K562 (cell line): Measurements from ENCODE around the gene GORASP1. TPM values are rescaled to one million over a fixed set of nuclear protein-coding genes. Genes with fewer than 3 reads are reported as not detected.

Experiments used
- ARID2 ChIP-seq: fragments of 450-650 bp; IDR thresholded peaks from 2 replicates; pipeline ENCODE4 v1.6.1; 2017; ENCODE audit warnings: antibody characterized with exemption, mild to moderate bottlenecking
- BHLHE40 ChIP-seq: IDR thresholded peaks from 2 replicates; pipeline ENCODE4 v1.6.1; 2011; ENCODE audit warnings: low read length, improper control_type of control experiment
- CC2D1A ChIP-seq: fragments of 450-650 bp; IDR thresholded peaks from 2 replicates; pipeline ENCODE4 v1.6.1; 2017; ENCODE audit warnings: mild to moderate bottlenecking
- CCAR2 ChIP-seq: fragments of 200-400 bp; formaldehyde crosslinking; IDR thresholded peaks from 2 replicates; pipeline ENCODE4 v1.6.1; 2017; ENCODE audit warnings: mild to moderate bottlenecking, low read depth, low read length
- HDGF ChIP-seq: fragments of 450-650 bp; IDR thresholded peaks from 2 replicates; pipeline ENCODE4 v1.6.1; 2016
- HLTF ChIP-seq: fragments of 450-650 bp; IDR thresholded peaks from 2 replicates; pipeline ENCODE4 v1.6.1; 2016
- HMBOX1 ChIP-seq: sonication (generic); IDR thresholded peaks from 2 replicates; pipeline ENCODE4 v1.6.1; 2016
- LARP7 ChIP-seq: fragments of 450-650 bp; IDR thresholded peaks from 2 replicates; pipeline ENCODE4 v1.6.1; 2016
- MLLT1 ChIP-seq, 2 experiments: fragments of 450-650 bp; IDR thresholded peaks; 2 replicates each; pipeline ENCODE4 v1.6.1; 2016
- MYC ChIP-seq, 2 experiments: fragments of 250-450 bp in 1 of 2; sonication (Bioruptor Pico) in 1 of 2; IDR thresholded peaks; 2 replicates each; pipeline versions ENCODE4 v1.5.1 to v1.6.1; 2012 to 2021; ENCODE audit warnings: low read depth in 2 of 2, borderline replicate concordance in 1 of 2, improper control_type of control experiment in 1 of 2, low read length in 1 of 2, mild to moderate bottlenecking in 1 of 2, moderate library complexity in 1 of 2
- SOX6 ChIP-seq: fragments of 450-650 bp; IDR thresholded peaks from 2 replicates; pipeline ENCODE4 v1.6.1; 2014; ENCODE audit warnings: mild to moderate bottlenecking
- SPI1 ChIP-seq: IDR thresholded peaks from 2 replicates; pipeline ENCODE4 v1.6.1; 2011; ENCODE audit warnings: low read depth, low read length, control low read depth, borderline replicate concordance
- SRSF3 ChIP-seq: fragments of 200-400 bp; formaldehyde crosslinking; IDR thresholded peaks from 2 replicates; pipeline ENCODE4 v1.6.1; 2016; ENCODE audit warnings: mild to moderate bottlenecking, low read length, moderate library complexity; ENCODE audit not compliant: insufficient read depth
- TOE1 ChIP-seq, 2 experiments: fragments of 450-650 bp in 1 of 2; sonication (generic) in 1 of 2; formaldehyde crosslinking in 1 of 2; IDR thresholded peaks; 2 replicates each; pipeline versions ENCODE4 v1.7.1 to v1.8.0; 2016 to 2022; ENCODE audit warnings: borderline replicate concordance in 2 of 2, mild to moderate bottlenecking in 2 of 2, antibody characterized with exemption in 1 of 2, inconsistent platforms in 1 of 2, low read depth in 1 of 2, missing genetic modification reagents in 1 of 2, moderate library complexity in 1 of 2
- TRIM24 ChIP-seq, 2 experiments: fragments of 450-650 bp; IDR thresholded peaks; 2 replicates each; pipeline ENCODE4 v1.6.1; 2016
- USF1 ChIP-seq: sonication (generic); formaldehyde crosslinking; IDR thresholded peaks from 2 replicates; pipeline ENCODE4 v1.9.0; 2022; ENCODE audit warnings: mild to moderate bottlenecking, missing genetic modification reagents
- XRCC3 ChIP-seq: fragments of 450-650 bp; IDR thresholded peaks from 2 replicates; pipeline ENCODE4 v1.6.1; 2017; ENCODE audit warnings: mild to moderate bottlenecking, moderate library complexity
- ZNF507 ChIP-seq: conservative IDR thresholded peaks from 2 replicates; pipeline ENCODE4 v1.6.1; 2017; ENCODE audit warnings: missing genetic modification characterization, missing compliant biosample characterization
- polyA plus RNA-seq, 8 experiments: library from polyadenylated mRNA; depleted of rRNA in 4 of 8; stranded (reverse) in 5 of 8; unstranded in 3 of 8; fragments of >200 nt; fragmentation: Nextera tagmentation in 2 of 8; fragmentation: Illumina TruSeq in 1 of 8; extraction: Ambion mirVana in 2 of 8; extraction: Trizol in 1 of 8; gene quantifications; 2 replicates each; pipeline versions ENCODE4 v1.2.1 to v1.2.3, GENCODE V29; 2011 to 2014; ENCODE audit warnings: inconsistent platforms in 1 of 8, missing spikeins in 1 of 8
- total RNA-seq, 7 experiments: library from RNA; depleted of rRNA in 6 of 7; stranded (reverse); fragments of >200 nt in 6 of 7; fragmentation: Illumina TruSeq in 2 of 7; extraction: Trizol in 2 of 7; gene quantifications; 2 replicates each; pipeline versions ENCODE4 v1.2.1 to v1.2.3, GENCODE V29; 2011 to 2021; ENCODE audit warnings: low replicate concordance in 1 of 7
- TF ChIP-seq, protein P1 (sequence below): fragments of 450-650 bp; formaldehyde crosslinking; IDR thresholded peaks from 2 replicates; pipeline ENCODE4 v1.4.0; 2022; ENCODE audit warnings: missing genetic modification characterization
- TF ChIP-seq, protein P2 (sequence below): fragments of 150-350 bp; conservative IDR thresholded peaks from 2 replicates; pipeline ENCODE4 v1.6.1; 2014; ENCODE audit warnings: low read length

Gene GORASP1
- total and polyA plus RNA-seq, 9 of the 15 experiments (the other 6 are each of a cell fraction or from before 2014, with no cell fraction given) = 8.4 to 87.9 (median 67.6) TPM

- TF ChIP-seq ZNF507 (tag) (no peak), BHLHE40 (peak; percentile 97), SOX6 (0 out of 2 replicates have a peak, but pooled peaks have one; percentile 20), HDGF (peak; percentile 84), MLLT1 (IDR thresholded peaks at IDR 0.05) (peak in 1 of 2 experiments; percentile 29; a peak in 1 of 4 replicates), HLTF (peak; percentile 75; the same call in 1 of the 2 replicates), SRSF3 (no peak), TOE1 (IDR thresholded peaks at IDR 0.05; ENCODE audit: borderline replicate concordance) (peak; percentile 68), TOE1 (CRISPR knock-in tag; IDR thresholded peaks at IDR 0.05; ENCODE audit: borderline replicate concordance, low read depth) (no peak), USF1 (peak; percentile 35; the same call in 1 of the 2 replicates), MYC (IDR thresholded peaks at IDR 0.05; ENCODE audit: low read depth, low read length) (peak; percentile 39), MYC (CRISPR knock-in tag; IDR thresholded peaks at IDR 0.05; ENCODE audit: borderline replicate concordance, low read depth) (no peak), ARID2 (peak; percentile 97), CC2D1A (peak; percentile 89), SPI1 (0 out of 2 replicates have a peak, but pooled peaks have one; percentile 13), HMBOX1 (peak; percentile 58; the same call in 1 of the 2 replicates), CCAR2 (no peak), XRCC3 (no peak), TRIM24 (IDR thresholded peaks at IDR 0.05) (peak; percentile 48 to 64; a peak in 3 of 4 replicates), LARP7 (peak; percentile 85; the same call in 1 of the 2 replicates)
- TF ChIP-seq, protein P1, sequence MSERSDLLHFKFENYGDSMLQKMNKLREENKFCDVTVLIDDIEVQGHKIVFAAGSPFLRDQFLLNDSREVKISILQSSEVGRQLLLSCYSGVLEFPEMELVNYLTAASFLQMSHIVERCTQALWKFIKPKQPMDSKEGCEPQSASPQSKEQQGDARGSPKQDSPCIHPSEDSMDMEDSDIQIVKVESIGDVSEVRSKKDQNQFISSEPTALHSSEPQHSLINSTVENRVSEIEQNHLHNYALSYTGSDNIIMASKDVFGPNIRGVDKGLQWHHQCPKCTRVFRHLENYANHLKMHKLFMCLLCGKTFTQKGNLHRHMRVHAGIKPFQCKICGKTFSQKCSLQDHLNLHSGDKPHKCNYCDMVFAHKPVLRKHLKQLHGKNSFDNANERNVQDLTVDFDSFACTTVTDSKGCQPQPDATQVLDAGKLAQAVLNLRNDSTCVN = 0 out of 2 replicates have a peak, but pooled peaks have one; percentile 32
- TF ChIP-seq, protein P2, sequence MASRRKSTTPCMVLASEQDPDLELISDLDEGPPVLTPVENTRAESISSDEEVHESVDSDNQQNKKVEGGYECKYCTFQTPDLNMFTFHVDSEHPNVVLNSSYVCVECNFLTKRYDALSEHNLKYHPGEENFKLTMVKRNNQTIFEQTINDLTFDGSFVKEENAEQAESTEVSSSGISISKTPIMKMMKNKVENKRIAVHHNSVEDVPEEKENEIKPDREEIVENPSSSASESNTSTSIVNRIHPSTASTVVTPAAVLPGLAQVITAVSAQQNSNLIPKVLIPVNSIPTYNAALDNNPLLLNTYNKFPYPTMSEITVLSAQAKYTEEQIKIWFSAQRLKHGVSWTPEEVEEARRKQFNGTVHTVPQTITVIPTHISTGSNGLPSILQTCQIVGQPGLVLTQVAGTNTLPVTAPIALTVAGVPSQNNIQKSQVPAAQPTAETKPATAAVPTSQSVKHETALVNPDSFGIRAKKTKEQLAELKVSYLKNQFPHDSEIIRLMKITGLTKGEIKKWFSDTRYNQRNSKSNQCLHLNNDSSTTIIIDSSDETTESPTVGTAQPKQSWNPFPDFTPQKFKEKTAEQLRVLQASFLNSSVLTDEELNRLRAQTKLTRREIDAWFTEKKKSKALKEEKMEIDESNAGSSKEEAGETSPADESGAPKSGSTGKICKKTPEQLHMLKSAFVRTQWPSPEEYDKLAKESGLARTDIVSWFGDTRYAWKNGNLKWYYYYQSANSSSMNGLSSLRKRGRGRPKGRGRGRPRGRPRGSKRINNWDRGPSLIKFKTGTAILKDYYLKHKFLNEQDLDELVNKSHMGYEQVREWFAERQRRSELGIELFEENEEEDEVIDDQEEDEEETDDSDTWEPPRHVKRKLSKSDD = 0 out of 2 replicates have a peak, but pooled peaks have one; percentile 45
Measured at GRCh38 chr3:39126532-39127071, 19.2 kb upstream of the GORASP1 start (continued).
